SJCRH30 (cell line): ENCODE measurements around the gene CANT1. TPM values are rescaled to one million over a fixed set of nuclear protein-coding genes. Genes with fewer than 3 reads are reported as not detected.

ENCODE experiments used
- DNase-seq, 2 experiments: peaks; one replicate each; pipeline ENCODE4 v3.0.0-alpha.2; 2015 to 2020
- H3K27ac ChIP-seq: fragments of 250-450 bp; sonication (Bioruptor Pico); 2 replicates; pipeline ENCODE4 v1.5.1; 2020; ENCODE audit warnings: mild to moderate bottlenecking, moderate library complexity
- H3K27me3 ChIP-seq: fragments of 250-450 bp; sonication (Bioruptor Pico); 2 replicates; pipeline ENCODE4 v1.5.1; 2020; ENCODE audit warnings: mild to moderate bottlenecking, moderate library complexity
- H3K36me3 ChIP-seq: fragments of 250-450 bp; sonication (Bioruptor Pico); 2 replicates; pipeline ENCODE4 v1.5.1; 2020; ENCODE audit warnings: mild to moderate bottlenecking, moderate library complexity
- H3K4me1 ChIP-seq: fragments of 250-450 bp; sonication (Bioruptor Pico); 2 replicates; pipeline ENCODE4 v1.5.1; 2020; ENCODE audit warnings: mild to moderate bottlenecking, moderate library complexity
- H3K4me3 ChIP-seq: fragments of 250-450 bp; sonication (Bioruptor Pico); 2 replicates; pipeline ENCODE4 v1.5.1; 2020; ENCODE audit warnings: mild to moderate bottlenecking, moderate library complexity
- H3K9me3 ChIP-seq: fragments of 250-450 bp; sonication (Bioruptor Pico); replicated peaks from 2 replicates; pipeline ENCODE4 v1.5.1; 2020; ENCODE audit warnings: mild to moderate bottlenecking, moderate library complexity
- total RNA-seq: library from RNA; depleted of rRNA; stranded (reverse); fragments of >200 nt; shearing (Covaris generic); gene quantifications from 2 replicates; pipeline ENCODE4 v1.2.3, GENCODE V29; 2014

The CANT1 gene
- total RNA-seq, 1 experiment from 2014 or later, result 98.6 TPM

GRCh38 chr17:79014158-79014758 lies 4.7 kb upstream of the CANT1 start:
- no peaks in the 10 kb centered on the region for H3K36me3 ChIP-seq
- H3K4me1 ChIP-seq, result peaks cover 7% of the 10 kb centered on the region; the same call in 1 of the 2 replicates
- no peak overlapping the region for H3K4me3 ChIP-seq
- H3K27me3 ChIP-seq, result no peaks in the 10 kb centered on the region
- H3K9me3 ChIP-seq, result peaks cover 22% of the 10 kb centered on the region
- DNase-seq, result peak in 1 of 2 experiments; percentile 3
- H3K27ac ChIP-seq, result no peak overlapping the region

- Histone ChIP-seq H3K27me3 (no peaks in the 10 kb centered on the region), H3K27ac (no peak overlapping the region), H3K9me3 (peaks cover 22% of the 10 kb centered on the region), H3K36me3 (peaks cover 3% of the 10 kb centered on the region; the same call in 1 of the 2 replicates), H3K4me1 (peaks cover 13% of the 10 kb centered on the region; the same call in 1 of the 2 replicates), H3K4me3 (no peak overlapping the region)
- DNase-seq, result no peak
Observed at GRCh38 chr17:79012563-79013134, 3.1 kb upstream of the CANT1 start.

- Histone ChIP-seq H3K4me1 (peaks cover 13% of the 10 kb centered on the region; the same call in 1 of the 2 replicates), H3K36me3 (peaks cover 7% of the 10 kb centered on the region; the same call in 1 of the 2 replicates), H3K4me3 (no peak overlapping the region), H3K9me3 (peaks cover 22% of the 10 kb centered on the region), H3K27ac (no peak overlapping the region), H3K27me3 (no peaks in the 10 kb centered on the region)
- DNase-seq, result no peak
Observed at GRCh38 chr17:79011451-79012147, 2.0 kb upstream of the CANT1 start.

- DNase-seq, result no peak
- Histone ChIP-seq H3K9me3 (peaks cover 16% of the 10 kb centered on the region), H3K36me3 (peaks cover 7% of the 10 kb centered on the region; the same call in 1 of the 2 replicates), H3K4me1 (peaks cover 16% of the 10 kb centered on the region; the same call in 1 of the 2 replicates), H3K27ac (peak overlapping the region; percentile 52), H3K27me3 (no peaks in the 10 kb centered on the region), H3K4me3 (peak overlapping the region; percentile 71)
Observed at GRCh38 chr17:79010304-79010646, 711 bp upstream of the CANT1 start.

- Histone ChIP-seq H3K36me3 (peaks cover 7% of the 10 kb centered on the region; the same call in 1 of the 2 replicates), H3K27me3 (no peaks in the 10 kb centered on the region), H3K9me3 (peaks cover 3% of the 10 kb centered on the region), H3K4me1 (peaks cover 16% of the 10 kb centered on the region; the same call in 1 of the 2 replicates), H3K27ac (peak overlapping the region; percentile 33; the same call in 1 of the 2 replicates), H3K4me3 (peak overlapping the region; percentile 71)
- no peak for DNase-seq
Observed at GRCh38 chr17:79008666-79009387, 737 bp downstream of the CANT1 start.

- Histone ChIP-seq H3K4me3 (no peak overlapping the region), H3K27me3 (no peaks in the 10 kb centered on the region), H3K9me3 (no peaks in the 10 kb centered on the region), H3K36me3 (peaks cover 16% of the 10 kb centered on the region), H3K4me1 (peaks cover 16% of the 10 kb centered on the region; the same call in 1 of the 2 replicates), H3K27ac (no peak overlapping the region)
- no peak for DNase-seq
Observed at GRCh38 chr17:79007504-79008381, 1.8 kb downstream of the CANT1 start.

- Histone ChIP-seq H3K4me1 (peaks cover 16% of the 10 kb centered on the region; the same call in 1 of the 2 replicates), H3K4me3 (no peak overlapping the region), H3K27me3 (no peaks in the 10 kb centered on the region), H3K36me3 (peaks cover 17% of the 10 kb centered on the region), H3K27ac (no peak overlapping the region), H3K9me3 (no peaks in the 10 kb centered on the region)
- no peak for DNase-seq
Observed at GRCh38 chr17:79006794-79007503, 2.6 kb downstream of the CANT1 start.

- no peaks in the 10 kb centered on the region for H3K27me3 ChIP-seq
- H3K36me3 ChIP-seq, result peaks cover 17% of the 10 kb centered on the region
- no peaks in the 10 kb centered on the region for H3K9me3 ChIP-seq
- no peak overlapping the region for H3K27ac ChIP-seq
- peak in 1 of 2 experiments; percentile 4 for DNase-seq
- H3K4me3 ChIP-seq, result no peak overlapping the region
- peaks cover 16% of the 10 kb centered on the region; the same call in 1 of the 2 replicates for H3K4me1 ChIP-seq
Observed at GRCh38 chr17:79006046-79006445, 3.5 kb downstream of the CANT1 start.

- Histone ChIP-seq H3K4me1 (peaks cover 12% of the 10 kb centered on the region; the same call in 1 of the 2 replicates), H3K36me3 (peaks cover 17% of the 10 kb centered on the region), H3K27me3 (no peaks in the 10 kb centered on the region), H3K4me3 (no peak overlapping the region), H3K27ac (no peak overlapping the region), H3K9me3 (no peaks in the 10 kb centered on the region)
- peak in 1 of 2 experiments; percentile 16 for DNase-seq
Observed at GRCh38 chr17:79005063-79005861, 4.3 kb downstream of the CANT1 start.

- Histone ChIP-seq H3K4me3 (no peak overlapping the region), H3K27ac (no peak overlapping the region), H3K27me3 (no peaks in the 10 kb centered on the region), H3K9me3 (no peaks in the 10 kb centered on the region), H3K36me3 (peaks cover 27% of the 10 kb centered on the region), H3K4me1 (peaks cover 7% of the 10 kb centered on the region; the same call in 1 of the 2 replicates)
- DNase-seq, result no peak
Observed at GRCh38 chr17:79003661-79004411, 5.7 kb downstream of the CANT1 start.

- Histone ChIP-seq H3K4me1 (peaks cover 4% of the 10 kb centered on the region; the same call in 1 of the 2 replicates), H3K4me3 (no peak overlapping the region)
- no peak for DNase-seq
Observed at GRCh38 chr17:79002796-79003593, 6.6 kb downstream of the CANT1 start.

More at GRCh38 chr17:79002796-79003593, 6.6 kb downstream of the CANT1 start:
- peaks cover 33% of the 10 kb centered on the region for H3K36me3 ChIP-seq
- H3K9me3 ChIP-seq, result no peaks in the 10 kb centered on the region
- no peak overlapping the region for H3K27ac ChIP-seq
- H3K27me3 ChIP-seq, result no peaks in the 10 kb centered on the region
